Kidney (tissue), 2 donors: ENCODE results near the gene OXGR1. TPM values are rescaled to one million over a fixed set of nuclear protein-coding genes. Genes with fewer than 3 reads are reported as not detected.

Experiments
- polyA plus RNA-seq: library from polyadenylated mRNA; stranded (reverse); fragments of 350-450 nt; fragmentation: Illumina TruSeq; extraction: RNeasy Lipid Tissue Mini Kit (QIAGEN cat#74804); gene quantifications from one replicate; pipeline ENCODE4 v1.2.3, GENCODE V29; 2014; ENCODE audit warnings: low read depth, low replicate concordance; ENCODE audit not compliant: insufficient read depth
- total RNA-seq: library from RNA; stranded (reverse); fragmentation: NEBNext Ultra II Directional; extraction: Animal tissue kit (Norgen Biotek cat#: 25700); gene quantifications from one replicate; pipeline ENCODE4 v1.2.1, GENCODE V29; 2021
- donor health status: DM: yes; HTN: yes; CAD: no.

Gene OXGR1
- total and polyA plus RNA-seq, 2 donors from 2014 or later: 0.72 to 3.5 TPM

Other genes with a start within 250 kb of the OXGR1 start
- gene MBNL2, start 227.9 kb upstream of the OXGR1 start, total RNA-seq: 70.5 TPM
- 18.8 TPM for gene MBNL2, start 227.9 kb upstream of the OXGR1 start, polyA plus RNA-seq